Glutamatergic neuron (in vitro differentiated cells): ENCODE data around the gene SRSF2. TPM values are rescaled to one million over a fixed set of nuclear protein-coding genes. Genes with fewer than 3 reads are reported as not detected.

Source experiments
- DNase-seq: peaks from one replicate; pipeline ENCODE4 v3.0.0; 2022
- H3K27ac Mint-ChIP-seq: one replicate; pipeline ENCODE4 v1.8.0; 2020; ENCODE audit warnings: mild to moderate bottlenecking, mixed read lengths, inconsistent platforms; ENCODE audit not compliant: unreplicated experiment
- H3K27me3 Mint-ChIP-seq: one replicate; pipeline ENCODE4 v1.8.0; 2020; ENCODE audit warnings: mild to moderate bottlenecking, moderate library complexity, mixed read lengths, inconsistent platforms; ENCODE audit not compliant: unreplicated experiment
- H3K36me3 Mint-ChIP-seq: one replicate; pipeline ENCODE4 v1.8.0; 2020; ENCODE audit warnings: mild to moderate bottlenecking, mixed read lengths, inconsistent platforms; ENCODE audit not compliant: unreplicated experiment
- H3K4me1 Mint-ChIP-seq: one replicate; pipeline ENCODE4 v1.8.0; 2020; ENCODE audit warnings: mild to moderate bottlenecking, low read depth, mixed read lengths, inconsistent platforms; ENCODE audit not compliant: unreplicated experiment
- H3K4me3 Mint-ChIP-seq: one replicate; pipeline ENCODE4 v1.8.0; 2020; ENCODE audit warnings: mild to moderate bottlenecking, mixed read lengths, inconsistent platforms; ENCODE audit not compliant: unreplicated experiment
- H3K9me3 Mint-ChIP-seq: one replicate; pipeline ENCODE4 v1.8.0; 2020; ENCODE audit warnings: mild to moderate bottlenecking, moderate library complexity, mixed read lengths, inconsistent platforms; ENCODE audit not compliant: unreplicated experiment
- CTCF ChIP-seq: fragments of 200-600 bp; sonication (generic); IDR thresholded peaks from one replicate; pipeline ENCODE4 v1.5.0; 2021; ENCODE audit not compliant: partially characterized antibody, unreplicated experiment
- total RNA-seq: library from RNA; stranded (reverse); fragmentation: NEBNext Ultra II Directional; extraction: Animal tissue kit (Norgen Biotek cat#: 25700); gene quantifications from one replicate; pipeline ENCODE4 v1.2.1, GENCODE V29; 2021; ENCODE audit not compliant: unreplicated experiment

Gene SRSF2
- total RNA-seq, 1 donor from 2014 or later, result 188 TPM

GRCh38 chr17:76727745-76728456, 9.2 kb downstream of the SRSF2 start:
- Mint-ChIP-seq H3K27ac (peak overlapping the region; percentile 43), H3K4me3 (peak overlapping the region; percentile 90), H3K27me3 (no peaks in the 10 kb centered on the region), H3K4me1 (peaks cover 5% of the 10 kb centered on the region), H3K36me3 (no peaks in the 10 kb centered on the region), H3K9me3 (peaks cover 6% of the 10 kb centered on the region)
- no peak for DNase-seq
- no peak for TF ChIP-seq CTCF

- Mint-ChIP-seq H3K27me3 (no peaks in the 10 kb centered on the region), H3K9me3 (peaks cover 6% of the 10 kb centered on the region), H3K36me3 (no peaks in the 10 kb centered on the region), H3K4me3 (peak within 1 kb of the TSS; percentile 94), H3K4me1 (peaks cover 5% of the 10 kb centered on the region), H3K27ac (peak within 1 kb of the TSS; percentile 91)
- DNase-seq, result peak; percentile 86
- TF ChIP-seq CTCF, result peak; percentile 81
Measured at GRCh38 chr17:76726776-76727718, 10.1 kb downstream of the SRSF2 start, which contains the start of gene METTL23. Gene METTL23 (plus strand): TSS chr17:76726839. CDS start chr17:76729711, 2,872 bp downstream.

GRCh38 chr17:76726231-76726775, 10.8 kb downstream of the SRSF2 start, which contains the start of gene JMJD6:
Gene JMJD6 (minus strand): TSS chr17:76726606. CDS start chr17:76726475, 131 bp downstream.
- Mint-ChIP-seq H3K4me1 (peaks cover 5% of the 10 kb centered on the region), H3K36me3 (no peaks in the 10 kb centered on the region), H3K27ac (peak within 1 kb of the TSS; percentile 91), H3K27me3 (no peaks in the 10 kb centered on the region), H3K9me3 (peaks cover 6% of the 10 kb centered on the region), H3K4me3 (peak within 1 kb of the TSS; percentile 94)
- no peak for TF ChIP-seq CTCF
- peak; percentile 93 for DNase-seq

- Mint-ChIP-seq H3K4me1 (peaks cover 5% of the 10 kb centered on the region), H3K4me3 (peak overlapping the region; percentile 94), H3K27ac (peak overlapping the region; percentile 88), H3K9me3 (peaks cover 6% of the 10 kb centered on the region), H3K27me3 (no peaks in the 10 kb centered on the region), H3K36me3 (no peaks in the 10 kb centered on the region)
- peak; percentile 39 for DNase-seq
- no peak for TF ChIP-seq CTCF
Measured at GRCh38 chr17:76725580-76726230, 11.4 kb downstream of the SRSF2 start.
